ENCODE data around the gene TSPY9.
"Not testable (repeated sequence)": the region's sequence is repeated elsewhere in the genome, so short reads cannot be mapped to it uniquely, and the experiment has no call there.

The TSPY9 gene

GRCh38 chrY:9486967-9487366 is at the start of gene TSPY9:
TSS of gene TSPY9 (plus strand) at chrY:9487267. CDS start at chrY:9487313, 46 bp downstream.
- DNase-seq = not testable (repeated sequence)

- not testable (repeated sequence) for DNase-seq
These were observed 20.4 kb upstream of the TSPY9 start, which contains the start of gene TSPY1 for GRCh38 chrY:9466655-9467054. TSS of gene TSPY1 (plus strand) at chrY:9466955. CDS start at chrY:9467001, 46 bp downstream.

- not testable (repeated sequence) for DNase-seq
These were observed 17.3 kb downstream of the TSPY9 start for GRCh38 chrY:9504396-9504795.

- not testable (repeated sequence) for DNase-seq
These were observed 29.2 kb downstream of the TSPY9 start for GRCh38 chrY:9516287-9516686.

- DNase-seq = not testable (repeated sequence)
These were observed 40.5 kb downstream of the TSPY9 start, which contains the start of gene TSPY10 for GRCh38 chrY:9527580-9527979. TSS of gene TSPY10 (plus strand) at chrY:9527880. CDS start at chrY:9527926, 46 bp downstream.

All from NCI-H345 (cell line).